GM18499 (cell line): ENCODE data around the gene SCAF8.
"Not testable (repeated sequence)": the region's sequence is repeated elsewhere in the genome, so short reads cannot be mapped to it uniquely, and the experiment has no call there.

Source experiments
- ATAC-seq: cut with Tn5 transposase; IDR thresholded peaks from one replicate; pipeline ENCODE4 v1.9.1; 2021; ENCODE audit warnings: moderate number of reproducible peaks; ENCODE audit not compliant: insufficient read depth, unreplicated experiment

SCAF8 gene

GRCh38 chr6:154733183-154733625 is at the start of gene SCAF8:
Gene SCAF8, plus strand, starts transcription at chr6:154733416. Its CDS starts 485 bp downstream, at chr6:154733901.
- ATAC-seq = peak; percentile 66

GRCh38 chr6:154683756-154684523 is 49.3 kb upstream of the SCAF8 start:
- peak; percentile 91 for ATAC-seq

- no peak for ATAC-seq
Observed at GRCh38 chr6:154686162-154686561, 47.1 kb upstream of the SCAF8 start.

- no peak for ATAC-seq
Observed at GRCh38 chr6:154689493-154690255, 43.5 kb upstream of the SCAF8 start.

- no peak for ATAC-seq
Observed at GRCh38 chr6:154690857-154691256, 42.4 kb upstream of the SCAF8 start.

- ATAC-seq = no peak
Observed at GRCh38 chr6:154696661-154697060, 36.6 kb upstream of the SCAF8 start.

- no peak for ATAC-seq
Observed at GRCh38 chr6:154703124-154703523, 30.1 kb upstream of the SCAF8 start.

GRCh38 chr6:154705471-154706113 is 27.6 kb upstream of the SCAF8 start:
- ATAC-seq = no peak

GRCh38 chr6:154706389-154706788 is 26.8 kb upstream of the SCAF8 start:
- ATAC-seq = no peak

GRCh38 chr6:154709621-154710020 is 23.6 kb upstream of the SCAF8 start:
- ATAC-seq = no peak

- no peak for ATAC-seq
Observed at GRCh38 chr6:154710689-154711088, 22.5 kb upstream of the SCAF8 start.

- ATAC-seq = no peak
Observed at GRCh38 chr6:154715446-154715845, 17.8 kb upstream of the SCAF8 start.

GRCh38 chr6:154716350-154716749 is 16.9 kb upstream of the SCAF8 start:
- ATAC-seq = not testable (repeated sequence)

GRCh38 chr6:154719433-154719832 is 13.8 kb upstream of the SCAF8 start:
- no peak for ATAC-seq

GRCh38 chr6:154719854-154720253 is 13.4 kb upstream of the SCAF8 start:
- no peak for ATAC-seq

GRCh38 chr6:154721460-154721859 is 11.8 kb upstream of the SCAF8 start:
- no peak for ATAC-seq

GRCh38 chr6:154726887-154727286 is 6.3 kb upstream of the SCAF8 start:
- no peak for ATAC-seq

GRCh38 chr6:154731296-154732218 is 1.7 kb upstream of the SCAF8 start:
- ATAC-seq = no peak

- ATAC-seq = no peak
Observed at GRCh38 chr6:154732538-154733182, 556 bp upstream of the SCAF8 start.
